Thyroid gland (tissue), 4 donors: ENCODE results near the gene GATB.

ENCODE experiments used
- POLR2A ChIP-seq, 2 donors: fragments of 450-650 bp; IDR thresholded peaks; one replicate each; pipeline ENCODE4 v1.6.1; 2017; ENCODE audit warnings: antibody characterized with exemption in 2 of 2, mild to moderate bottlenecking in 2 of 2, moderate library complexity in 1 of 2
- TF ChIP-seq, protein P1 (sequence below), 6 experiments: fragments of 200-600 bp in 3 of 6; fragments of 450-650 bp in 3 of 6; sonication (generic) in 3 of 6; IDR thresholded peaks; one replicate each; pipeline ENCODE4 v1.5.1; 2016 to 2019; ENCODE audit warnings: antibody characterized with exemption in 6 of 6, mild to moderate bottlenecking in 2 of 6, inconsistent platforms in 1 of 6, moderate library complexity in 1 of 6

DNA sequence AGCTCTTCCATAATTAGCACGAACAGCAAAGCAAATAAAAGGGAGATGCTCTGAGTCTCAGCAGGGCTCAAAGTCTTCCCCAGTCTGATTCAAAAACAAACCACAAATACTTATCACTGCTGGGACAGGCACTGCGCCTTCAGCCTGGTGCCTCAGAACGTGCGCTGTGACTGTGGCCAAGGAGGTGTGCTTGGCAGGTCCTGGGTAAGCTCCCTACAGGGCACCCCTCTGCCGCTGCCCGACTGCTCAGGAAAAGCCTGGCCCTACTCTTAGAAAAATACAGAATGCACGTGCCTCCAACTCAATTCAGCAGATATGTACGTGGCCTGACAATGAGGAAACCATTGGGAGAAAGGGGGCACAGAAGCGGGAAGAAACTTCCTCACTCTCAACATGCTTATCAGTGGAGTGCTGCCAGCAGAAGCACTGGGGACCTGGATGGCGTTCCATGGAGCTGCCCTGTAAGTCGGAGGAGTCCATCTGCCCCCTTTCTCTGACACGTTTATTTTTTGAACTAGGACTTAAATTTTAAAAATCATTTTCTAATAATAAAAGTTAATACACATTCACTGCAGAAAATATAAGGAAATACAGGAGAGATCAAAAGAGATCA, 86.8 kb downstream of the GATB start:
- TF ChIP-seq, protein P1, sequence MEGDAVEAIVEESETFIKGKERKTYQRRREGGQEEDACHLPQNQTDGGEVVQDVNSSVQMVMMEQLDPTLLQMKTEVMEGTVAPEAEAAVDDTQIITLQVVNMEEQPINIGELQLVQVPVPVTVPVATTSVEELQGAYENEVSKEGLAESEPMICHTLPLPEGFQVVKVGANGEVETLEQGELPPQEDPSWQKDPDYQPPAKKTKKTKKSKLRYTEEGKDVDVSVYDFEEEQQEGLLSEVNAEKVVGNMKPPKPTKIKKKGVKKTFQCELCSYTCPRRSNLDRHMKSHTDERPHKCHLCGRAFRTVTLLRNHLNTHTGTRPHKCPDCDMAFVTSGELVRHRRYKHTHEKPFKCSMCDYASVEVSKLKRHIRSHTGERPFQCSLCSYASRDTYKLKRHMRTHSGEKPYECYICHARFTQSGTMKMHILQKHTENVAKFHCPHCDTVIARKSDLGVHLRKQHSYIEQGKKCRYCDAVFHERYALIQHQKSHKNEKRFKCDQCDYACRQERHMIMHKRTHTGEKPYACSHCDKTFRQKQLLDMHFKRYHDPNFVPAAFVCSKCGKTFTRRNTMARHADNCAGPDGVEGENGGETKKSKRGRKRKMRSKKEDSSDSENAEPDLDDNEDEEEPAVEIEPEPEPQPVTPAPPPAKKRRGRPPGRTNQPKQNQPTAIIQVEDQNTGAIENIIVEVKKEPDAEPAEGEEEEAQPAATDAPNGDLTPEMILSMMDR (IDR thresholded peaks at IDR 0.05), result no peak
- no peak for TF ChIP-seq POLR2A (IDR thresholded peaks at IDR 0.05)
